Kidney epithelial cell (primary cell): ENCODE data around the gene CMBL. TPM values are rescaled to one million over a fixed set of nuclear protein-coding genes. Genes with fewer than 3 reads are reported as not detected.
A peak's percentile ranks its signal among the peaks of the same experiment; 100 is the strongest.
"Not testable (repeated sequence)": the region's sequence is repeated elsewhere in the genome, so short reads cannot be mapped to it uniquely, and the experiment has no call there.

Experiments
- DNase-seq: peaks from one replicate; pipeline ENCODE4 v3.0.0-alpha.2; 2010; ENCODE audit warnings: low read depth
- H3K27me3 ChIP-seq: 2 replicates; pipeline ENCODE4 v1.6.0; 2011; ENCODE audit warnings: low read length; ENCODE audit not compliant: control insufficient read depth, insufficient read depth
- H3K36me3 ChIP-seq: 2 replicates; pipeline ENCODE4 v1.5.1; 2011; ENCODE audit warnings: low read length; ENCODE audit not compliant: control insufficient read depth, insufficient read depth
- H3K4me3 ChIP-seq: 2 replicates; pipeline ENCODE4 v1.5.1; 2011; ENCODE audit warnings: low read depth, mild to moderate bottlenecking, control low read depth, low read length
- CTCF ChIP-seq: IDR thresholded peaks from 2 replicates; pipeline ENCODE4 v1.5.1; 2011; ENCODE audit warnings: mild to moderate bottlenecking, moderate library complexity, low read length, control low read depth, inconsistent platforms; ENCODE audit not compliant: insufficient read depth, poor library complexity, severe bottlenecking
- total RNA-seq: library from RNA; depleted of rRNA; stranded (reverse); fragments of >200 nt; gene quantifications from 2 replicates; pipeline ENCODE4 v1.2.3, GENCODE V29; 2015

Gene CMBL
- total RNA-seq, 1 donor from 2014 or later = 7.8 TPM

- no peaks in the 10 kb centered on the region for H3K36me3 ChIP-seq
- TF ChIP-seq CTCF = no peak
- peak overlapping the region; percentile 70 for H3K4me3 ChIP-seq
Measured at GRCh38 chr5:10248378-10249260, 59.1 kb downstream of the CMBL start.

GRCh38 chr5:10247217-10247616 lies 60.5 kb downstream of the CMBL start:
- H3K27me3 ChIP-seq, DNase-seq, H3K4me3 ChIP-seq, H3K36me3 ChIP-seq: not testable (repeated sequence)

More at GRCh38 chr5:10248378-10249260, 59.1 kb downstream of the CMBL start:
- DNase-seq = no peak
- H3K27me3 ChIP-seq = no peaks in the 10 kb centered on the region

- TF ChIP-seq CTCF = no peak
- DNase-seq = no peak
- no peak overlapping the region for H3K4me3 ChIP-seq
- no peaks in the 10 kb centered on the region for H3K36me3 ChIP-seq
- H3K27me3 ChIP-seq = no peaks in the 10 kb centered on the region
Measured at GRCh38 chr5:10246761-10247160, 60.9 kb downstream of the CMBL start.

- Histone ChIP-seq H3K27me3 (no peaks in the 10 kb centered on the region), H3K36me3 (no peaks in the 10 kb centered on the region), H3K4me3 (no peak overlapping the region)
- no peak for DNase-seq
- no peak for TF ChIP-seq CTCF
Measured at GRCh38 chr5:10244342-10244944, 63.3 kb downstream of the CMBL start.

GRCh38 chr5:10243660-10244240 lies 64.0 kb downstream of the CMBL start:
- H3K27me3 ChIP-seq = no peaks in the 10 kb centered on the region
- no peak overlapping the region for H3K4me3 ChIP-seq
- DNase-seq = no peak
- H3K36me3 ChIP-seq = no peaks in the 10 kb centered on the region
- TF ChIP-seq CTCF = no peak

- no peak for TF ChIP-seq CTCF
- DNase-seq = no peak
- Histone ChIP-seq H3K27me3 (no peaks in the 10 kb centered on the region), H3K4me3 (no peak overlapping the region), H3K36me3 (no peaks in the 10 kb centered on the region)
Measured at GRCh38 chr5:10235350-10235749, 72.4 kb downstream of the CMBL start.
